Activated naive CD8-positive, alpha-beta T cell (primary cell): ENCODE data around the gene RFTN1.

ENCODE experiments used
- H3K27ac Mint-ChIP-seq: one replicate; pipeline ENCODE4 v1.8.0; 2021; ENCODE audit warnings: mixed read lengths
- H3K27me3 Mint-ChIP-seq: one replicate; pipeline ENCODE4 v1.8.0; 2021; ENCODE audit warnings: mixed read lengths
- H3K36me3 Mint-ChIP-seq: one replicate; pipeline ENCODE4 v1.8.0; 2021; ENCODE audit warnings: mixed read lengths
- H3K4me1 Mint-ChIP-seq: one replicate; pipeline ENCODE4 v1.8.0; 2021; ENCODE audit warnings: low read depth, mixed read lengths
- H3K4me3 Mint-ChIP-seq: one replicate; pipeline ENCODE4 v1.8.0; 2021; ENCODE audit warnings: mild to moderate bottlenecking, mixed read lengths
- H3K9me3 Mint-ChIP-seq: one replicate; pipeline ENCODE4 v1.8.0; 2021; ENCODE audit warnings: low read depth, mixed read lengths

Gene RFTN1

GRCh38 chr3:16419640-16420241 lies 93.8 kb downstream of the RFTN1 start:
- Mint-ChIP-seq H3K36me3 (peaks cover 10% of the 10 kb centered on the region), H3K9me3 (no peaks in the 10 kb centered on the region), H3K27ac (no peak overlapping the region), H3K4me3 (no peak overlapping the region), H3K4me1 (peaks cover 30% of the 10 kb centered on the region), H3K27me3 (no peaks in the 10 kb centered on the region)

DNA sequence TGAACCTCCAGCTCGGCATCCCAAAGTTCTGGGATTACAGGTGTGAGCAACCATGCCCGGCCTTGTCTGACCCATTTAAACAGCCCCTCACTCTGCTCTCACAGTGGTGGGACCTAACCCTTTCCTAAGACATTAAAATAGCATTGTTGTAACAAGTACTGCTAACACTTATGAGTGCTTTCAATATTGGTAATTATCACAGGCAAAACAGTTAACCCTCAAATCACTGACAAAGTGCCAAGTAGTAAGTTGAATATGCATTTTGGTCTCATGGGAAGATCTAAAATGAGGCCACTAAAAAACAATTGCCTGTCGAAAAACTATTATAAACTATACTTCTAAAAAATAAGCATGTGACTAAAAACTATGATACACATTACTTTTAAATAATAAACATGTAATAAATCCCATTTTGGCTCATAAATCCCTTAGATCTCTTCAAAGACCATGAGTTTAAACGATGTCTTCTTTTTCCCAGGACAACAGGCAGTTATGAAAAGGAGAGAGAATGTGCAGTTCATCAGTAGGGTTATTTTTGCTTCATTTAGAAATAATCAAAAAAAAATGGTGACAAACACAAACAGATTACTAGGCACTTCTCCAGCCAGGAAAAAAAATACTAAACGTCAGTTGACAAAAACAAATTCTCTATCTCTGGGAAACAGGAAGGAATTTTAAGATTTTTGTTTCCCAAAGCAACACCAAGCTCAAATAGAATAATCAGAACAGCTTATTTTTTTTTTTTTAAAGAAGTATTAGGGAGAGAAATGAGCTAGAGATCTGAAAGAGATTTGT lies 95.4 kb downstream of the RFTN1 start:
- H3K36me3 Mint-ChIP-seq, result peaks cover 12% of the 10 kb centered on the region
- H3K4me1 Mint-ChIP-seq, result peaks cover 36% of the 10 kb centered on the region
- H3K4me3 Mint-ChIP-seq, result no peak overlapping the region
- no peaks in the 10 kb centered on the region for H3K27me3 Mint-ChIP-seq
- H3K27ac Mint-ChIP-seq, result no peak overlapping the region
- no peaks in the 10 kb centered on the region for H3K9me3 Mint-ChIP-seq

DNA sequence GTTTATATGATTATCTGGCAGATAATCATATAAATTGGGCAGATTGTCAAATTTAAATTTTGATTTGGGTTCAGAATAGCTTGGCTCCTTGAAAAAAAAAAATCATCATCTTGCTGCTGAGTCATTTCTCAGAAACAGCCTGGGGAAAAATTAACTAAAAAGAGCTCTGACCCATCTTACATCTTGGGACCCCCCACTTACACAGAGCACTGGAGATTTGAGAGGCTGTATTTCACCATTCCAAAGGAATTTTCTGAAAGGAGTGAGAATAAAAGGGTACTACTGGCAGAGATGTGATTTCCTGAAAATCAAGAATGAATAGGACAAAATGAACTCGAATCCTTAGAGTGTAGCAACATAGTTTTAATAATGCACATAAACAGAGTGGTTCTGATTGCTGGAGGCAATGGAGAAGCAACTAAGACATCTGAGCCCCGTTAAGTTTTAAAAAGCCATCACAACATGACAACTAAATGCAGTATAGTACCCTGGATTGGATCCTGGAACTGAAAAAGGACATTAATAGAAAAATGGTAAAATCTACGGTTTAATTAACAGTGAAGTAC lies 97.5 kb downstream of the RFTN1 start:
- no peak overlapping the region for H3K27ac Mint-ChIP-seq
- no peak overlapping the region for H3K4me3 Mint-ChIP-seq
- peaks cover 47% of the 10 kb centered on the region for H3K4me1 Mint-ChIP-seq
- no peaks in the 10 kb centered on the region for H3K9me3 Mint-ChIP-seq
- peaks cover 15% of the 10 kb centered on the region for H3K36me3 Mint-ChIP-seq
- H3K27me3 Mint-ChIP-seq, result no peaks in the 10 kb centered on the region

GRCh38 chr3:16413321-16413720 lies 100.2 kb downstream of the RFTN1 start:
- Mint-ChIP-seq H3K4me1 (peaks cover 41% of the 10 kb centered on the region), H3K36me3 (peaks cover 11% of the 10 kb centered on the region), H3K4me3 (no peak overlapping the region), H3K27me3 (no peaks in the 10 kb centered on the region), H3K27ac (no peak overlapping the region), H3K9me3 (no peaks in the 10 kb centered on the region)

GRCh38 chr3:16412192-16412800 lies 101.2 kb downstream of the RFTN1 start:
- Mint-ChIP-seq H3K9me3 (no peaks in the 10 kb centered on the region), H3K27me3 (no peaks in the 10 kb centered on the region), H3K4me1 (peaks cover 40% of the 10 kb centered on the region), H3K4me3 (no peak overlapping the region), H3K27ac (no peak overlapping the region), H3K36me3 (peaks cover 14% of the 10 kb centered on the region)

GRCh38 chr3:16411441-16411840 lies 102.1 kb downstream of the RFTN1 start:
- no peak overlapping the region for H3K4me3 Mint-ChIP-seq
- no peaks in the 10 kb centered on the region for H3K9me3 Mint-ChIP-seq
- H3K36me3 Mint-ChIP-seq, result peaks cover 14% of the 10 kb centered on the region
- H3K27me3 Mint-ChIP-seq, result no peaks in the 10 kb centered on the region
- peak overlapping the region; percentile 47 for H3K27ac Mint-ChIP-seq
- peaks cover 36% of the 10 kb centered on the region for H3K4me1 Mint-ChIP-seq

DNA sequence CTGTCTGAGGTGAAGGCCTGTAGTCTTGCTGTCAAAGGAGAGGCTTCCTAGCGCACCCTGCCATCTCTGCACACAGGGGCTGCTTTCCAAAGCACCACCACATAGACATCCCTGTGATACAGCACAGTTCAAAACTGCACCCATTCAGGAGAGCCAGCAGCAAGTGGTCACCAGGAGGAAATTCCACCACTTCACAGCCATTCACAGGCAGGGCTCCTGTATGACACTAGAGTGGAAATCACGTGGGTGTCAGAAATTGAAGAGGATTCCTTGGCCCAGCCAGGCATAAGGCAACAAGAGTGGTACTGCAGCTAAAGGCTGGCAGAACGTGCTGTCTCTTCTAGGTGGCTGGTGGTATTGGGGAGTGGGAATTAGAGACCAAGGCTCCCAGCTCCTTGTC lies 102.8 kb downstream of the RFTN1 start:
- no peaks in the 10 kb centered on the region for H3K9me3 Mint-ChIP-seq
- no peaks in the 10 kb centered on the region for H3K27me3 Mint-ChIP-seq
- H3K4me3 Mint-ChIP-seq, result no peak overlapping the region
- H3K27ac Mint-ChIP-seq, result no peak overlapping the region
- peaks cover 31% of the 10 kb centered on the region for H3K4me1 Mint-ChIP-seq
- peaks cover 12% of the 10 kb centered on the region for H3K36me3 Mint-ChIP-seq

DNA sequence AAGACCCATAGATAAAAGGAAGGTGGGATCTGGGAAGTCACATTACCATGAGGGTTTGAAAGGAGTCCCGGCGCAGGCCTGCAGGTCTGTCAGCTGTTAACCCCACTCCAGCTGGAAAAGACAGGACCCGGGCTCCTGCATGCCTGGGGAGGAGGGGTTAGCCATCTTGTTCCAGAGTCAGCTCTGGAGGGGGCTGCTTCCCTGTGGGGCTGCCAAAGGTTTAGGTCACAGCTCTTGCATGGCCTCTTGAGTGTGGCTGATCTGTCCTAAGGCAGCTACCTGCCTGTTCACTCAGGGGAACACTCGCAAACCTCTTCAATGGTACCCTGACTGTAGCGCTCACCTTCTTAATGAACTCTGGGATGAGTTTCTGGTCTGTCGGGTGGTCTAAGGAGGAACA lies 104.5 kb downstream of the RFTN1 start:
- no peak overlapping the region for H3K4me3 Mint-ChIP-seq
- H3K36me3 Mint-ChIP-seq, result peaks cover 12% of the 10 kb centered on the region
- H3K27ac Mint-ChIP-seq, result no peak overlapping the region
- peaks cover 22% of the 10 kb centered on the region for H3K4me1 Mint-ChIP-seq
- H3K27me3 Mint-ChIP-seq, result no peaks in the 10 kb centered on the region
- H3K9me3 Mint-ChIP-seq, result no peaks in the 10 kb centered on the region

GRCh38 chr3:16407366-16407765 lies 106.1 kb downstream of the RFTN1 start:
- peaks cover 8% of the 10 kb centered on the region for H3K36me3 Mint-ChIP-seq
- no peak overlapping the region for H3K4me3 Mint-ChIP-seq
- H3K9me3 Mint-ChIP-seq, result no peaks in the 10 kb centered on the region
- H3K4me1 Mint-ChIP-seq, result peaks cover 12% of the 10 kb centered on the region
- no peak overlapping the region for H3K27ac Mint-ChIP-seq
- H3K27me3 Mint-ChIP-seq, result no peaks in the 10 kb centered on the region

DNA sequence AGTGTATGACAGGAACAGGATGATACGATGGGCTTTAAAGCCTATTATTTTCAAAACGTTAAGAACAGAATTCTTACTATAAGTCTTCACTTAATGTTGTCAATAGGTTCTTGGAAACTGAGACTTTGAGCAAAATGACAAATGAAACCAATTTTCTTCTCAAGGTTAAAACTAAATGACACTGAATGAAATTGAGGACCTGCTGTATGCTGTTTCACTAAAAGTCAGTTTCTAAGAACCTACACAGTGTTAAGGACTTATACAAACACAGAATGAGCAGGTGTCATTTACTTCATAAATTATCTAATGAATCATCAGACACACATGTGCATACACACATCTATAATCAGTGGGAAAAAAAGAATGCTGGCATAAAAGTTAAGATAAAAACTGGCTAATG lies 106.9 kb downstream of the RFTN1 start:
- peaks cover 13% of the 10 kb centered on the region for H3K36me3 Mint-ChIP-seq
- no peak overlapping the region for H3K4me3 Mint-ChIP-seq
- H3K27ac Mint-ChIP-seq, result no peak overlapping the region
- no peaks in the 10 kb centered on the region for H3K9me3 Mint-ChIP-seq
- H3K27me3 Mint-ChIP-seq, result no peaks in the 10 kb centered on the region
- peaks cover 12% of the 10 kb centered on the region for H3K4me1 Mint-ChIP-seq

DNA sequence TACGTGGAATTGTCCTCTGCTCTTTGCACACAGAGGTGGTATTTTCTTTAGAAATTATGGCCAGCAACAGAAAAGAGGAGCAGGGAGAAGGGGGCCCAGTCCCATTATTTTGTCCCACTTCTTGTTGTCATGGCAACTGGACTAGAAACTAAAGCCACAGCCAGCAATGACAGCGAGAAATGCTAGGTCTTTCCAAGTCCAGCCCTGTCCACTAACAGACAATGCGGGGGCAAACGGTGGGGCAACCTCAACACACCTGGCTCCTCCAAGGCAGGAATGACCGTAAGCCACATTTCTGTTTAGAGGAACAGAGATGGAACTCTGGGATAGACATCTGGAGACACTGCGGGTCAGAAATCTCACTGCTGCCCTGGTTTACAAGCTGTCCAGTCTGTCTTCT lies 107.3 kb downstream of the RFTN1 start:
- no peaks in the 10 kb centered on the region for H3K9me3 Mint-ChIP-seq
- H3K4me1 Mint-ChIP-seq, result peaks cover 16% of the 10 kb centered on the region
- H3K27ac Mint-ChIP-seq, result no peak overlapping the region
- peaks cover 17% of the 10 kb centered on the region for H3K36me3 Mint-ChIP-seq
- no peak overlapping the region for H3K4me3 Mint-ChIP-seq
- H3K27me3 Mint-ChIP-seq, result no peaks in the 10 kb centered on the region

DNA sequence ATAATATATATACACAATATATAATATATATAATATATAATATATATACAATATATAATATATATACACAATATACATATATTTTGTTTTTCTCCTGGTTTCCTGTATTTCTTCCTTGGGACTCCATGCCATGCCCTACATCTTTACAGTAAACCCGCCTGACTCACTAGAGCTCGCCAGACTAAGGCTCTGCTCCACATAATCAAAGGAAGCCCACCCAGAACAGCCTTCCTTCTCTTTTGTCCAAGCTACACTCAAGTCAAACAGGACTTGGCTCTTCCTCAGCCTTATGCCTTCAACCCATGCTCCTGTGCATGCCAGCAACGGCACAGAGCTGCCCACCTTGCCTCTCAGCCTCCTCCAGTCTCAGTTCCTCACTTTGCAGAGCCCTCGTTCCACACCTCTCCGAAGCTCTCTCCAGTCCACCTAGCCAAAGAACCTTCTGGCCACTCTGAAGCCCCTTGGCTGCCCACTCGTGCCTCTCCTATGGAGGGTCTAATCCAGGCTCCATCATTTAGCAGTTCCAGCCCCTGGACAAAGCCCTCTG lies 109.1 kb downstream of the RFTN1 start:
- Mint-ChIP-seq H3K27me3 (no peaks in the 10 kb centered on the region), H3K4me3 (no peak overlapping the region), H3K4me1 (peaks cover 28% of the 10 kb centered on the region), H3K27ac (no peak overlapping the region), H3K36me3 (peaks cover 17% of the 10 kb centered on the region), H3K9me3 (no peaks in the 10 kb centered on the region)

DNA sequence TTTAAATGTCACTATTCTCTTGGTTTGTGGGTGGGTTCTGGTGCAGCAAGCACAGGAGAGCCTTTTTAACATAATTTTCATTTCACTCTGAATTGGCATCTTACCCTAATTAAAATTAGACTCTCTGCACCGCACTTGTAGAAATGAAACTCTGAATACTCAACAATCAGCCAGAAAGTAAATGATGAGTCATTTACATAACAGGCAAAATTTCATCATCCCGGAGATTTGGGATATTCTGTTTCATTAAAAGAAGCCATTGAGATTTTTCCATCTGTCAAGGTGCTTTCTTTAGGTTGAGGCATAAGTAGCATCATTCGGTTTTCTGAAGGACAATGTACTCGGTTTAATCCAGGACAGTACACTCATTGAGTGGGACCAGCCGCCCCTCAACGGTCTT lies 111.0 kb downstream of the RFTN1 start:
- peaks cover 13% of the 10 kb centered on the region for H3K36me3 Mint-ChIP-seq
- no peak overlapping the region for H3K27ac Mint-ChIP-seq
- no peaks in the 10 kb centered on the region for H3K9me3 Mint-ChIP-seq
- peaks cover 27% of the 10 kb centered on the region for H3K4me1 Mint-ChIP-seq
- no peaks in the 10 kb centered on the region for H3K27me3 Mint-ChIP-seq
- H3K4me3 Mint-ChIP-seq, result no peak overlapping the region

DNA sequence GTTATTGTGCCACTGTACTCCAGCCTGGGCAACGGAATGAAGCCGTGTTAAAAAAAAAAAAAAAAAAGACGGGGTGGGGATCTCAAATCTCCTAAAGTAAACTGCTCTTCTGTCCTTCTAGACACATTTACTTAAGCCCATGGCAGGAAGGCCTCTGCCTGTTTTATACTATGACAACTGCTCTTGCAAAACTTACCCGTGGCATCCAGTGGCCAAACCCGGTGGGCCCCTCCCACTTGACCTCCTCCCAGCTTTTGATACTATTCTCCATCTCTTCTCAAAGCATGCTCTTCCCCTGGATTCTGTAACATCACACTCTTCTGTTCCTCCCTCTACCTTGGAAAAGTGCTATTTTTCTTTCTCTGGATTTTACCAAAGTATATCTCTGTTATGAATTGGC lies 112.2 kb downstream of the RFTN1 start:
- no peaks in the 10 kb centered on the region for H3K9me3 Mint-ChIP-seq
- no peaks in the 10 kb centered on the region for H3K27me3 Mint-ChIP-seq
- H3K27ac Mint-ChIP-seq, result peak overlapping the region; percentile 50
- peaks cover 19% of the 10 kb centered on the region for H3K36me3 Mint-ChIP-seq
- peaks cover 28% of the 10 kb centered on the region for H3K4me1 Mint-ChIP-seq
- H3K4me3 Mint-ChIP-seq, result no peak overlapping the region
